A549 (cell line): Measurements from ENCODE around the gene DPH5. TPM values are rescaled to one million over a fixed set of nuclear protein-coding genes. Genes with fewer than 3 reads are reported as not detected.
"Not testable (repeated sequence)": the region's sequence is repeated elsewhere in the genome, so short reads cannot be mapped to it uniquely, and the experiment has no call there.

ENCODE experiments used
- ATAC-seq, 2 experiments: fragments of 200-7000 bp in 1 of 2; fragments of >200 bp in 1 of 2; cut with Nextera tagmentation in 1 of 2; cut with Tn5 transposase in 1 of 2; 3 replicates each; pipeline versions ENCODE4 v1.8.0 to v1.9.1; 2018 to 2020; ENCODE audit warnings: mild to moderate bottlenecking in 1 of 2, moderate library complexity in 1 of 2
- CTCF ChIA-PET: fragments of 300-600 bp; sonication (Branson Sonifier 250); formaldehyde crosslinking; extraction: SDS; loops from one replicate; lab custom pipeline; 2021; ENCODE audit warnings: antibody characterized with exemption, inconsistent platforms; lab: Yijun Ruan, JAX
- POLR2A ChIA-PET: fragments of 350-600 bp; formaldehyde crosslinking; extraction: SDS; loops from one replicate; lab custom pipeline; 2021; ENCODE audit warnings: antibody characterized with exemption, inconsistent platforms; lab: Yijun Ruan, JAX
- DNase-seq, 2 experiments: peaks; one replicate each; pipeline versions ENCODE4 v3.0.0 to v3.0.0-alpha.2; 2011 to 2016; ENCODE audit warnings: low read depth in 1 of 2, low spot score in 1 of 2
- FAIRE-seq: peaks from 2 replicates; lab custom pipeline; 2011; peaks lifted over from hg19 to GRCh38; lab: Jason Lieb, UNC
- H3K27ac ChIP-seq, 2 experiments: fragments of >200 bp; sonication (Bioruptor Twin); formaldehyde crosslinking; 3 replicates each; pipeline ENCODE4 v1.5.1; 2016 to 2017
- H3K4me1 ChIP-seq: fragments of >200 bp; sonication (Bioruptor Twin); formaldehyde crosslinking; 3 replicates; pipeline ENCODE4 v1.6.1; 2016
- H3K4me2 ChIP-seq: fragments of >200 bp; sonication (Bioruptor Twin); formaldehyde crosslinking; 3 replicates; pipeline ENCODE4 v1.6.1; 2016
- H3K4me3 ChIP-seq: fragments of >200 bp; sonication (Bioruptor Twin); formaldehyde crosslinking; 3 replicates; pipeline ENCODE4 v1.5.1; 2016
- H3K9me3 ChIP-seq: fragments of >200 bp; sonication (Bioruptor Twin); formaldehyde crosslinking; 3 replicates; pipeline ENCODE4 v1.6.1; 2016
- BHLHE40 ChIP-seq: IDR thresholded peaks from 2 replicates; pipeline ENCODE4 v1.6.1; 2012; ENCODE audit warnings: low read depth, low read length, inconsistent platforms
- CBX2 ChIP-seq: fragments of 200-600 bp; sonication (generic); IDR thresholded peaks from 2 replicates; pipeline ENCODE4 v1.6.1; 2016; ENCODE audit warnings: low read depth, mild to moderate bottlenecking, borderline replicate concordance
- CBX8 ChIP-seq: fragments of 200-600 bp; sonication (generic); IDR thresholded peaks from 2 replicates; pipeline ENCODE4 v1.6.1; 2016
- CHD2 ChIP-seq: fragments of 150-350 bp; IDR thresholded peaks from 2 replicates; pipeline ENCODE4 v1.6.1; 2014; ENCODE audit warnings: low read length; ENCODE audit not compliant: partially characterized antibody
- CHD4 ChIP-seq: fragments of 200-600 bp; sonication (generic); IDR thresholded peaks from 2 replicates; pipeline ENCODE4 v1.6.1; 2016; ENCODE audit warnings: antibody characterized with exemption, mild to moderate bottlenecking, borderline replicate concordance
- EHF ChIP-seq: fragments of 250-450 bp; sonication (Bioruptor Pico); IDR thresholded peaks from 2 replicates; pipeline ENCODE4 v1.5.0; 2020; ENCODE audit warnings: mild to moderate bottlenecking
- EP300 ChIP-seq, 2 experiments: fragments of >200 bp; sonication (Bioruptor Twin); formaldehyde crosslinking; IDR thresholded peaks; 2 replicates in 1 of 2; 3 replicates in 1 of 2; pipeline ENCODE4 v1.6.1; 2016 to 2017
- ESRRA ChIP-seq: fragments of 150-350 bp; IDR thresholded peaks from 2 replicates; pipeline ENCODE4 v1.6.1; 2014; ENCODE audit warnings: mild to moderate bottlenecking, low read length, borderline replicate concordance
- FOXS1 ChIP-seq: fragments of 250-450 bp; sonication (Bioruptor Pico); IDR thresholded peaks from 2 replicates; pipeline ENCODE4 v1.5.0; 2020; ENCODE audit warnings: mild to moderate bottlenecking, moderate library complexity
- GATA3 ChIP-seq: IDR thresholded peaks from 2 replicates; pipeline ENCODE4 v1.6.1; 2012; ENCODE audit warnings: borderline replicate concordance
- HMGXB4 ChIP-seq: fragments of 250-450 bp; sonication (Bioruptor Pico); IDR thresholded peaks from 2 replicates; pipeline ENCODE4 v1.5.0; 2021; ENCODE audit warnings: mild to moderate bottlenecking, moderate library complexity, borderline replicate concordance
- HOXB13 ChIP-seq: fragments of 250-450 bp; sonication (Bioruptor Pico); IDR thresholded peaks from 2 replicates; pipeline ENCODE4 v1.5.0; 2020; ENCODE audit warnings: low read depth, mild to moderate bottlenecking, moderate library complexity
- HOXB5 ChIP-seq: fragments of 250-450 bp; sonication (Bioruptor Pico); IDR thresholded peaks from 2 replicates; pipeline ENCODE4 v1.5.0; 2020; ENCODE audit warnings: mild to moderate bottlenecking, moderate library complexity
- JUN ChIP-seq, 2 experiments: fragments of >200 bp; sonication (Bioruptor Twin); formaldehyde crosslinking; IDR thresholded peaks; 2 replicates in 1 of 2; 3 replicates in 1 of 2; pipeline ENCODE4 v1.6.1; 2016 to 2017
- KDM5A ChIP-seq: fragments of 200-600 bp; sonication (generic); IDR thresholded peaks from 2 replicates; pipeline ENCODE4 v1.6.1; 2016; ENCODE audit warnings: antibody characterized with exemption, mild to moderate bottlenecking
- MYC ChIP-seq: IDR thresholded peaks from 2 replicates; pipeline ENCODE4 v1.6.1; 2012; ENCODE audit warnings: mild to moderate bottlenecking, inconsistent platforms, low read length, improper control_type of control experiment, borderline replicate concordance
- NPAS2 ChIP-seq: fragments of 250-450 bp; sonication (Bioruptor Pico); IDR thresholded peaks from 2 replicates; pipeline ENCODE4 v1.8.0; 2022; ENCODE audit warnings: mild to moderate bottlenecking, moderate library complexity, borderline replicate concordance
- PHF8 ChIP-seq: fragments of 200-600 bp; sonication (generic); IDR thresholded peaks from 2 replicates; pipeline ENCODE4 v1.6.1; 2016; ENCODE audit warnings: low read depth, mild to moderate bottlenecking, antibody characterized with exemption, moderate library complexity, borderline replicate concordance
- SMC3 ChIP-seq: fragments of >200 bp; sonication (Bioruptor Twin); formaldehyde crosslinking; IDR thresholded peaks from 3 replicates; pipeline ENCODE4 v1.6.1; 2018; ENCODE audit warnings: inconsistent platforms
- SREBF2 ChIP-seq: fragments of 450-650 bp; IDR thresholded peaks from 2 replicates; pipeline ENCODE4 v1.6.1; 2014; ENCODE audit warnings: mild to moderate bottlenecking, moderate library complexity
- TFCP2L1 ChIP-seq: fragments of 250-450 bp; sonication (Bioruptor Pico); IDR thresholded peaks from 2 replicates; pipeline ENCODE4 v1.5.0; 2021; ENCODE audit warnings: mild to moderate bottlenecking
- ZC3H11A ChIP-seq: fragments of 450-650 bp; IDR thresholded peaks from 2 replicates; pipeline ENCODE4 v1.6.1; 2014; ENCODE audit warnings: antibody characterized with exemption, mild to moderate bottlenecking
- ZSCAN20 ChIP-seq: fragments of 250-450 bp; sonication (Bioruptor Pico); IDR thresholded peaks from 2 replicates; pipeline ENCODE4 v1.8.0; 2022; ENCODE audit warnings: mild to moderate bottlenecking, moderate library complexity
- WGBS: methylation state at CpG from one replicate; pipeline ENCODE4 v1.1.6; 2017; ENCODE audit errors: missing lambda C conversion rate; 5-methylcytosine and 5-hydroxymethylcytosine counted together
- polyA plus RNA-seq, 4 experiments: library from polyadenylated mRNA; depleted of rRNA in 3 of 4; stranded (reverse); fragments of >200 nt; fragmentation: RNase III in 1 of 4; extraction: RNeasy Plus Mini Kit Qiagen cat#74134 plus additional on column Dnase treatment in 1 of 4; gene quantifications; 2 replicates in 3 of 4; 3 replicates in 1 of 4; pipeline ENCODE4 v1.2.3, GENCODE V29; 2011 to 2017
- TF ChIP-seq, protein P1 (sequence below): IDR thresholded peaks from 2 replicates; pipeline ENCODE4 v1.6.1; 2012
- TF ChIP-seq, protein P2 (sequence below): fragments of >200 bp; sonication (Bioruptor Twin); formaldehyde crosslinking; IDR thresholded peaks from 3 replicates; pipeline ENCODE4 v1.6.1; 2016
- TF ChIP-seq, protein P3 (sequence below): fragments of 150-350 bp; IDR thresholded peaks from 2 replicates; pipeline ENCODE4 v1.6.1; 2014; ENCODE audit warnings: low read depth, mild to moderate bottlenecking, low read length

The DPH5 gene
- polyA plus RNA-seq, 2 of the 4 experiments (the other 2 are of a cell fraction): 40.4 to 89.7 TPM

DNA sequence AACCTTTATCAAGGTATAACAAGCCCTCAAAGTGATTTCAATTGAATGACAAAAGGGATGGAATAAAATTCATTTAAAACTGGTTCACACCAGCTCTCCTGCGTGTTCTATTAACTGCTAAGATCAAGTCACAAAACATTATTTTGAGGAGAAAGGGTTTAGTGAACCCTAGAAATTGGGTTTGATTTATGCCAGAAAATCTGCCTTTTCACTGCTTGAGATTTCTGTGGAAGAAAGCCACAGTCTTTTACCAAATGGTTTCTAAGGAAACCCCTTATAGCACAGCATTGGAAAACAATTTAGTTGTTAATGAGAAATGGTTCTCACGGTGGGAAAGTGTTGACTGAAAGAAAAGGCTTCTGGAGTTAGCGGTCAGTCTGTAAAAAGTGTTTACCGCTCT is 43.6 kb upstream of the DPH5 start:
- TF ChIP-seq CHD4 (no peak), BHLHE40 (no peak), FOXS1 (CRISPR knock-in tag) (no peak), GATA3 (no peak), KDM5A (no peak)
- Histone ChIP-seq H3K9me3 (no peaks in the 10 kb centered on the region), H3K4me1 (no peaks in the 10 kb centered on the region), H3K27ac (no peak overlapping the region), H3K4me3 (no peak overlapping the region), H3K4me2 (no peak overlapping the region)
- no peak for DNase-seq
- CTCF ChIA-PET: no interaction called here
- FAIRE-seq: no peak
- ATAC-seq: no peak
- 94% methylated on average over 4 of the region's 4 CpGs for WGBS
- POLR2A ChIA-PET: no interaction called here

DNA sequence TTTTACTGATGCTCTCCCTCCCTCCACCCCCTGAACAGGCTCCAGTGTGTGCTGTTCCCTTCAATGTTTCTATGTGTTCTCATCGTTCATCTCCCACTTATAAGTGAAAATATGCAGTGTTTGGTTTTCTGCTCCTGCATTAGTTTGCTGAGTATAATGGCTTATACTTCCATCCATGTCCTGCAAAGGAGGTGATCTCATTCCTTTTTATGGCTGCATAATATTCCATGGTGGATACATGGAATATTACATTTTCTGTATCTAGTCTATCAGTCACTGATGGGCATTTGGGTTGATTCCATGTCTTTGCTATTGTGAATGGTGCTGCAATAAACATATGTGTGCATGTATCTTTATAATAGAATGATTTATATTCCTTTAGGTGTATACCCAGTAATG is 41.4 kb upstream of the DPH5 start:
- CTCF ChIA-PET, H3K27ac ChIP-seq, FAIRE-seq, H3K9me3 ChIP-seq, H3K4me1 ChIP-seq, H3K4me3 ChIP-seq, POLR2A ChIA-PET, DNase-seq, H3K4me2 ChIP-seq, ATAC-seq: not testable (repeated sequence)
- WGBS: 87% methylated on average over 1 of the region's 1 CpG

- FAIRE-seq (no peak), DNase-seq (no peak), ATAC-seq (no peak)
- Histone ChIP-seq H3K4me2 (no peak overlapping the region), H3K27ac (no peak overlapping the region), H3K9me3 (no peaks in the 10 kb centered on the region), H3K4me3 (no peak overlapping the region), H3K4me1 (no peaks in the 10 kb centered on the region)
- ChIA-PET POLR2A (no interaction called here), CTCF (no interaction called here)
- TF ChIP-seq CBX2 (no peak), HMGXB4 (CRISPR knock-in tag) (no peak), SMC3 (no peak), EP300 (IDR thresholded peaks at IDR 0.05) (no peak), CHD4 (no peak), HOXB13 (CRISPR knock-in tag) (no peak), TFCP2L1 (CRISPR knock-in tag) (no peak), ESRRA (no peak), HOXB5 (CRISPR knock-in tag) (no peak), ZC3H11A (no peak)
Observed at GRCh38 chr1:101066260-101066936, 40.8 kb upstream of the DPH5 start.

DNA sequence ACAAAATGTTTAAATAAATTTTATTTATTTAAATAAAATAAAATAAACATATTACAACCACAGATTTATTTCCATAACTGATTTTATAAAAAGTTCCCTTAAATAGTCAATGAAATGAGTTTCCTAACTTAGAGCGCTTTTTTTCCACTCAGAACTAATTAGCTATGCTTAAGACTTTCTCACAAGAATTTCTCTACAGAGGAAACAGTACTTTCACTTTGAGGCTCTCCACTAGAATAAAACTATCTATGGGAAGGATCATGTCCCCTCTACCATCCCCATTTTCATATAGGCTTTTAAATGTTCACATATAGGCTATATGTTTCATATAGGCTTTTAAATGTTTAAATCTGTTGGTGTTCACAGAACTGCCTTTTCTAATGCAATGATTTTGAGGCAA is 40.0 kb upstream of the DPH5 start:
- H3K9me3 ChIP-seq: no peaks in the 10 kb centered on the region
- no peak overlapping the region for H3K4me2 ChIP-seq
- no peak for TF ChIP-seq PHF8
- TF ChIP-seq, protein P1, sequence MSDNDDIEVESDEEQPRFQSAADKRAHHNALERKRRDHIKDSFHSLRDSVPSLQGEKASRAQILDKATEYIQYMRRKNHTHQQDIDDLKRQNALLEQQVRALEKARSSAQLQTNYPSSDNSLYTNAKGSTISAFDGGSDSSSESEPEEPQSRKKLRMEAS: no peak
- TF ChIP-seq, protein P2, sequence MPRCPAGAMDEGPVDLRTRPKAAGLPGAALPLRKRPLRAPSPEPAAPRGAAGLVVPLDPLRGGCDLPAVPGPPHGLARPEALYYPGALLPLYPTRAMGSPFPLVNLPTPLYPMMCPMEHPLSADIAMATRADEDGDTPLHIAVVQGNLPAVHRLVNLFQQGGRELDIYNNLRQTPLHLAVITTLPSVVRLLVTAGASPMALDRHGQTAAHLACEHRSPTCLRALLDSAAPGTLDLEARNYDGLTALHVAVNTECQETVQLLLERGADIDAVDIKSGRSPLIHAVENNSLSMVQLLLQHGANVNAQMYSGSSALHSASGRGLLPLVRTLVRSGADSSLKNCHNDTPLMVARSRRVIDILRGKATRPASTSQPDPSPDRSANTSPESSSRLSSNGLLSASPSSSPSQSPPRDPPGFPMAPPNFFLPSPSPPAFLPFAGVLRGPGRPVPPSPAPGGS: no peak
- TF ChIP-seq CHD2: no peak
- TF ChIP-seq NPAS2 (CRISPR knock-in tag): no peak
- TF ChIP-seq, protein P3, sequence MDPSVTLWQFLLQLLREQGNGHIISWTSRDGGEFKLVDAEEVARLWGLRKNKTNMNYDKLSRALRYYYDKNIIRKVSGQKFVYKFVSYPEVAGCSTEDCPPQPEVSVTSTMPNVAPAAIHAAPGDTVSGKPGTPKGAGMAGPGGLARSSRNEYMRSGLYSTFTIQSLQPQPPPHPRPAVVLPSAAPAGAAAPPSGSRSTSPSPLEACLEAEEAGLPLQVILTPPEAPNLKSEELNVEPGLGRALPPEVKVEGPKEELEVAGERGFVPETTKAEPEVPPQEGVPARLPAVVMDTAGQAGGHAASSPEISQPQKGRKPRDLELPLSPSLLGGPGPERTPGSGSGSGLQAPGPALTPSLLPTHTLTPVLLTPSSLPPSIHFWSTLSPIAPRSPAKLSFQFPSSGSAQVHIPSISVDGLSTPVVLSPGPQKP: no peak
- TF ChIP-seq CBX8: no peak
- TF ChIP-seq JUN (IDR thresholded peaks at IDR 0.05): no peak
- no peak for TF ChIP-seq MYC
- TF ChIP-seq EP300 (IDR thresholded peaks at IDR 0.05): no peak
- TF ChIP-seq SREBF2: no peak
- TF ChIP-seq CBX2: no peak
- TF ChIP-seq ZSCAN20 (CRISPR knock-in tag): no peak
- no peak for TF ChIP-seq EHF
- no peak for TF ChIP-seq FOXS1 (CRISPR knock-in tag)
- TF ChIP-seq, all 56 proteins: peak for 0
- no peak for DNase-seq
- 89% methylated on average over 1 of the region's 1 CpG for WGBS
- ChIA-PET CTCF (no interaction called here), POLR2A (no interaction called here)
- no peak for ATAC-seq
- FAIRE-seq: no peak
- Histone ChIP-seq H3K4me3 (no peak overlapping the region), H3K4me1 (no peaks in the 10 kb centered on the region), H3K27ac (no peak overlapping the region)
